WTC11 (cell line): ENCODE data around the gene KDM3B. TPM values are rescaled to one million over a fixed set of nuclear protein-coding genes. Genes with fewer than 3 reads are reported as not detected.

Source experiments
- ATAC-seq: fragments of 200-7000 bp; cut with Tn5 transposase; 2 replicates; pipeline ENCODE4 v1.10.0; 2021; ENCODE audit warnings: mild to moderate bottlenecking, moderate library complexity
- CTCF ChIA-PET: fragments of 300-600 bp; sonication (Branson Sonifier 250); formaldehyde crosslinking; loops from one replicate; lab custom pipeline; 2021; ENCODE audit warnings: antibody characterized with exemption; lab: Charles Lee
- POLR2A ChIA-PET: fragments of 350-600 bp; sonication (Branson Sonifier 250); formaldehyde crosslinking; loops from one replicate; lab custom pipeline; 2021; ENCODE audit warnings: antibody characterized with exemption; lab: Charles Lee
- DNase-seq: peaks from one replicate; pipeline ENCODE4 v3.0.0; 2021; ENCODE audit warnings: low spot score
- H3K27ac Mint-ChIP-seq: 2 replicates; pipeline ENCODE4 v1.8.0; 2021; ENCODE audit warnings: mixed read lengths
- H3K27me3 Mint-ChIP-seq: 2 replicates; pipeline ENCODE4 v1.8.0; 2021; ENCODE audit warnings: low read depth, mild to moderate bottlenecking, moderate library complexity, mixed read lengths
- H3K36me3 Mint-ChIP-seq: 2 replicates; pipeline ENCODE4 v1.8.0; 2021; ENCODE audit warnings: mixed read lengths
- H3K4me1 Mint-ChIP-seq: 2 replicates; pipeline ENCODE4 v1.8.0; 2022; ENCODE audit warnings: mixed read lengths
- H3K4me3 Mint-ChIP-seq: 2 replicates; pipeline ENCODE4 v1.8.0; 2021; ENCODE audit warnings: mild to moderate bottlenecking, moderate library complexity, mixed read lengths
- H3K9me3 Mint-ChIP-seq: 2 replicates; pipeline ENCODE4 v1.8.0; 2021; ENCODE audit warnings: mixed read lengths
- ATF1 ChIP-seq: sonication (generic); formaldehyde crosslinking; IDR thresholded peaks from 2 replicates; pipeline ENCODE4 v1.8.1; 2023; ENCODE audit warnings: mild to moderate bottlenecking, moderate library complexity, missing genetic modification reagents
- CREM ChIP-seq: sonication (generic); formaldehyde crosslinking; IDR thresholded peaks from 2 replicates; pipeline ENCODE4 v1.8.1; 2022; ENCODE audit warnings: mild to moderate bottlenecking, missing genetic modification reagents, moderate library complexity
- ETV6 ChIP-seq: sonication (generic); formaldehyde crosslinking; IDR thresholded peaks from 2 replicates; pipeline ENCODE4 v1.8.1; 2022; ENCODE audit warnings: mild to moderate bottlenecking, missing genetic modification reagents
- GTF2I ChIP-seq: fragments of 250-450 bp; sonication (Bioruptor Pico); conservative IDR thresholded peaks from 2 replicates; pipeline ENCODE4 v1.4.0; 2021; ENCODE audit warnings: mild to moderate bottlenecking
- JAZF1 ChIP-seq: fragments of 250-450 bp; sonication (Bioruptor Pico); IDR thresholded peaks from 2 replicates; pipeline ENCODE4 v1.9.0; 2021; ENCODE audit warnings: moderate library complexity, mild to moderate bottlenecking, inconsistent platforms
- KAT7 ChIP-seq: sonication (generic); formaldehyde crosslinking; IDR thresholded peaks from 2 replicates; pipeline ENCODE4 v1.8.1; 2023; ENCODE audit warnings: missing genetic modification reagents, mild to moderate bottlenecking, borderline replicate concordance
- MXD4 ChIP-seq: fragments of 250-450 bp; sonication (Bioruptor Pico); IDR thresholded peaks from 2 replicates; pipeline ENCODE4 v1.8.0; 2021; ENCODE audit warnings: mild to moderate bottlenecking, moderate library complexity, borderline replicate concordance
- RELA ChIP-seq: sonication (generic); formaldehyde crosslinking; IDR thresholded peaks from 2 replicates; pipeline ENCODE4 v1.8.1; 2022; ENCODE audit warnings: missing genetic modification reagents, mild to moderate bottlenecking, borderline replicate concordance
- RORB ChIP-seq: fragments of 250-450 bp; sonication (Bioruptor Pico); IDR thresholded peaks from 2 replicates; pipeline ENCODE4 v1.9.0; 2021; ENCODE audit warnings: mild to moderate bottlenecking
- SMAD3 ChIP-seq: sonication (generic); formaldehyde crosslinking; IDR thresholded peaks from 2 replicates; pipeline ENCODE4 v1.8.0; 2022; ENCODE audit warnings: missing genetic modification reagents, mild to moderate bottlenecking, borderline replicate concordance
- SOX15 ChIP-seq: fragments of 250-450 bp; sonication (Bioruptor Pico); IDR thresholded peaks from 2 replicates; pipeline ENCODE4 v1.9.0; 2021; ENCODE audit warnings: mild to moderate bottlenecking
- TEAD4 ChIP-seq: sonication (generic); formaldehyde crosslinking; IDR thresholded peaks from 2 replicates; pipeline ENCODE4 v1.8.0; 2022; ENCODE audit warnings: mild to moderate bottlenecking, missing genetic modification reagents
- TP53 ChIP-seq: sonication (generic); formaldehyde crosslinking; IDR thresholded peaks from 2 replicates; pipeline ENCODE4 v1.8.1; 2023; ENCODE audit warnings: mild to moderate bottlenecking, missing genetic modification reagents
- ZBTB21 ChIP-seq: sonication (generic); formaldehyde crosslinking; IDR thresholded peaks from 2 replicates; pipeline ENCODE4 v1.8.1; 2023; ENCODE audit warnings: mild to moderate bottlenecking, missing genetic modification reagents, borderline replicate concordance
- ZNF232 ChIP-seq: sonication (generic); formaldehyde crosslinking; IDR thresholded peaks from 2 replicates; pipeline ENCODE4 v1.8.0; 2022; ENCODE audit warnings: mild to moderate bottlenecking, missing genetic modification reagents
- total RNA-seq: library from RNA; stranded (reverse); gene quantifications from 3 replicates; pipeline ENCODE4 v1.2.3, GENCODE V29; 2021
- TF ChIP-seq, protein P1 (sequence below): sonication (generic); formaldehyde crosslinking; IDR thresholded peaks from 2 replicates; pipeline ENCODE4 v1.8.1; 2023; ENCODE audit warnings: mild to moderate bottlenecking, missing genetic modification reagents
- TF ChIP-seq, protein P2 (sequence below): fragments of 250-450 bp; sonication (Bioruptor Pico); IDR thresholded peaks from 2 replicates; pipeline ENCODE4 v1.9.0; 2021; ENCODE audit warnings: mild to moderate bottlenecking, borderline replicate concordance
- TF ChIP-seq, protein P3 (sequence below): sonication (generic); formaldehyde crosslinking; IDR thresholded peaks from 2 replicates; pipeline ENCODE4 v1.8.0; 2022; ENCODE audit warnings: mild to moderate bottlenecking, missing genetic modification reagents

Gene KDM3B
- total RNA-seq, 1 experiment from 2014 or later, result 87.9 TPM

GRCh38 chr5:138454121-138454520, 101.6 kb downstream of the KDM3B start:
- no peaks in the 10 kb centered on the region for H3K9me3 Mint-ChIP-seq
- ATAC-seq, result no peak
- POLR2A ChIA-PET, result no interaction called here
- no peaks in the 10 kb centered on the region; the same call in 1 of the 2 replicates for H3K27me3 Mint-ChIP-seq
- DNase-seq, result no peak
- H3K4me1 Mint-ChIP-seq, result peaks cover 30% of the 10 kb centered on the region
- H3K4me3 Mint-ChIP-seq, result no peak overlapping the region
- no peak for TF ChIP-seq TEAD4 (CRISPR knock-in tag)
- TF ChIP-seq, protein P1, sequence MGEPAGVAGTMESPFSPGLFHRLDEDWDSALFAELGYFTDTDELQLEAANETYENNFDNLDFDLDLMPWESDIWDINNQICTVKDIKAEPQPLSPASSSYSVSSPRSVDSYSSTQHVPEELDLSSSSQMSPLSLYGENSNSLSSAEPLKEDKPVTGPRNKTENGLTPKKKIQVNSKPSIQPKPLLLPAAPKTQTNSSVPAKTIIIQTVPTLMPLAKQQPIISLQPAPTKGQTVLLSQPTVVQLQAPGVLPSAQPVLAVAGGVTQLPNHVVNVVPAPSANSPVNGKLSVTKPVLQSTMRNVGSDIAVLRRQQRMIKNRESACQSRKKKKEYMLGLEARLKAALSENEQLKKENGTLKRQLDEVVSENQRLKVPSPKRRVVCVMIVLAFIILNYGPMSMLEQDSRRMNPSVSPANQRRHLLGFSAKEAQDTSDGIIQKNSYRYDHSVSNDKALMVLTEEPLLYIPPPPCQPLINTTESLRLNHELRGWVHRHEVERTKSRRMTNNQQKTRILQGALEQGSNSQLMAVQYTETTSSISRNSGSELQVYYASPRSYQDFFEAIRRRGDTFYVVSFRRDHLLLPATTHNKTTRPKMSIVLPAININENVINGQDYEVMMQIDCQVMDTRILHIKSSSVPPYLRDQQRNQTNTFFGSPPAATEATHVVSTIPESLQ (CRISPR knock-in tag), result no peak
- CTCF ChIA-PET, result interaction anchor here (0.6 to 13.9 kb wide), 4 partner anchors 10 to 241 kb away, joined by 3 to 254 read pairs (median 14); partner anchors contain the start of genes CDC23 and EGR1
- H3K27ac Mint-ChIP-seq, result no peak overlapping the region
- no peaks in the 10 kb centered on the region for H3K36me3 Mint-ChIP-seq

- Mint-ChIP-seq H3K36me3 (no peaks in the 10 kb centered on the region), H3K27ac (no peak overlapping the region), H3K9me3 (no peaks in the 10 kb centered on the region), H3K4me1 (peaks cover 23% of the 10 kb centered on the region), H3K4me3 (no peak overlapping the region), H3K27me3 (no peaks in the 10 kb centered on the region; the same call in 1 of the 2 replicates)
- CTCF ChIA-PET, result interaction anchor here (0.5 to 13.9 kb wide), 9 partner anchors 9 to 248 kb away, joined by 3 to 254 read pairs (median 4); partner anchors contain the start of genes CDC23, EGR1 and REEP2
- POLR2A ChIA-PET, result interaction anchor here (0.6 to 1.1 kb wide), 3 partner anchors 16 to 133 kb away, joined by 3 to 6 read pairs (median 4); partner anchors contain the start of gene ETF1
- TF ChIP-seq ETV6, result no peak
- DNase-seq (no peak), ATAC-seq (no peak)
These were observed 102.9 kb downstream of the KDM3B start for GRCh38 chr5:138455232-138455930.

DNA sequence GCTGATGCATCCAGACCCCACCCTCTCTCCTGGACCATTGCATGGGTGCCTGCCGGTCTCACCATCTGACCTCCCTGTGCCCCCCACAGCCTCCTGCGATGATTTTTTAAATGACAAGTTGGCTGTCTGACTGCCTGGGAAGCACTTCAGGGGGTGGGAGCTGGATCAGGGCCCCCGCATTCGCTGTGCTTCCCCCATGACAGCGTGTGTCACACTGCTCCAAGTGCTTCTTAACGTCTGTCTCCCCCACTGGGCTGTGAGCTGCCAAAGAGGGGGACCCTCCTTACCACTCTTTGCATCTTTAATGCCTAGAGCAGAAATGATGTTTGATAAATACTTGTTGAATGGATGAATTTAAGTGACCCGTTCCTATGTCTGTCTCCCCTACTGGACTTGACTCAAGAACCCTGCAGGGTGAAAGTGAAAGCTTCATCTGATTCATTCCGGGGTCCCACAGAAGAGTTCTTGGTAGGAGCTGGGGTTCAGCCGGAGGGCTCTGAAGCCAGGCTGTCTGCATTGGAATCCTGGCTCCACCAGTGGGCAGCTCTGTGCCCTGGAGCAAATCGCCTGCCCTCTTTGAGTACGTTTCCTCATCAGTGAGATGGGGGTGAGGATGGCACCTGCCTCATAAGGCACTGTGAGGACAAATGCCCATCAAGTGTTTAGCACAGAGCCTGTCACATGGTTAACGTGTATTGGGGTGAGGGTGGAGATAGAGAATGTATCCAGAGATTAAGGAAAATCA, 105.2 kb downstream of the KDM3B start:
- Mint-ChIP-seq H3K4me1 (peaks cover 27% of the 10 kb centered on the region), H3K27me3 (no peaks in the 10 kb centered on the region; the same call in 1 of the 2 replicates), H3K36me3 (no peaks in the 10 kb centered on the region), H3K27ac (no peak overlapping the region)
- TF ChIP-seq RORB (CRISPR knock-in tag) (no peak), ZNF232 (no peak), GTF2I (CRISPR knock-in tag) (no peak), CREM (CRISPR knock-in tag) (no peak), JAZF1 (CRISPR knock-in tag) (no peak), TP53 (CRISPR knock-in tag) (no peak), ATF1 (CRISPR knock-in tag) (no peak)
- TF ChIP-seq, protein P2, sequence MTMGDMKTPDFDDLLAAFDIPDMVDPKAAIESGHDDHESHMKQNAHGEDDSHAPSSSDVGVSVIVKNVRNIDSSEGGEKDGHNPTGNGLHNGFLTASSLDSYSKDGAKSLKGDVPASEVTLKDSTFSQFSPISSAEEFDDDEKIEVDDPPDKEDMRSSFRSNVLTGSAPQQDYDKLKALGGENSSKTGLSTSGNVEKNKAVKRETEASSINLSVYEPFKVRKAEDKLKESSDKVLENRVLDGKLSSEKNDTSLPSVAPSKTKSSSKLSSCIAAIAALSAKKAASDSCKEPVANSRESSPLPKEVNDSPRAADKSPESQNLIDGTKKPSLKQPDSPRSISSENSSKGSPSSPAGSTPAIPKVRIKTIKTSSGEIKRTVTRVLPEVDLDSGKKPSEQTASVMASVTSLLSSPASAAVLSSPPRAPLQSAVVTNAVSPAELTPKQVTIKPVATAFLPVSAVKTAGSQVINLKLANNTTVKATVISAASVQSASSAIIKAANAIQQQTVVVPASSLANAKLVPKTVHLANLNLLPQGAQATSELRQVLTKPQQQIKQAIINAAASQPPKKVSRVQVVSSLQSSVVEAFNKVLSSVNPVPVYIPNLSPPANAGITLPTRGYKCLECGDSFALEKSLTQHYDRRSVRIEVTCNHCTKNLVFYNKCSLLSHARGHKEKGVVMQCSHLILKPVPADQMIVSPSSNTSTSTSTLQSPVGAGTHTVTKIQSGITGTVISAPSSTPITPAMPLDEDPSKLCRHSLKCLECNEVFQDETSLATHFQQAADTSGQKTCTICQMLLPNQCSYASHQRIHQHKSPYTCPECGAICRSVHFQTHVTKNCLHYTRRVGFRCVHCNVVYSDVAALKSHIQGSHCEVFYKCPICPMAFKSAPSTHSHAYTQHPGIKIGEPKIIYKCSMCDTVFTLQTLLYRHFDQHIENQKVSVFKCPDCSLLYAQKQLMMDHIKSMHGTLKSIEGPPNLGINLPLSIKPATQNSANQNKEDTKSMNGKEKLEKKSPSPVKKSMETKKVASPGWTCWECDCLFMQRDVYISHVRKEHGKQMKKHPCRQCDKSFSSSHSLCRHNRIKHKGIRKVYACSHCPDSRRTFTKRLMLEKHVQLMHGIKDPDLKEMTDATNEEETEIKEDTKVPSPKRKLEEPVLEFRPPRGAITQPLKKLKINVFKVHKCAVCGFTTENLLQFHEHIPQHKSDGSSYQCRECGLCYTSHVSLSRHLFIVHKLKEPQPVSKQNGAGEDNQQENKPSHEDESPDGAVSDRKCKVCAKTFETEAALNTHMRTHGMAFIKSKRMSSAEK, result no peak
- TF ChIP-seq, all 79 proteins: peak for 0
- ATAC-seq (no peak), DNase-seq (no peak)
- POLR2A ChIA-PET, result no interaction called here
- Mint-ChIP-seq H3K9me3 (no peaks in the 10 kb centered on the region), H3K4me3 (no peak overlapping the region)
- CTCF ChIA-PET, result interaction anchor here (0.9 to 13.9 kb wide), 3 partner anchors 8 to 105 kb away, joined by 3 to 254 read pairs (median 106); partner anchors contain the start of gene KDM3B

DNA sequence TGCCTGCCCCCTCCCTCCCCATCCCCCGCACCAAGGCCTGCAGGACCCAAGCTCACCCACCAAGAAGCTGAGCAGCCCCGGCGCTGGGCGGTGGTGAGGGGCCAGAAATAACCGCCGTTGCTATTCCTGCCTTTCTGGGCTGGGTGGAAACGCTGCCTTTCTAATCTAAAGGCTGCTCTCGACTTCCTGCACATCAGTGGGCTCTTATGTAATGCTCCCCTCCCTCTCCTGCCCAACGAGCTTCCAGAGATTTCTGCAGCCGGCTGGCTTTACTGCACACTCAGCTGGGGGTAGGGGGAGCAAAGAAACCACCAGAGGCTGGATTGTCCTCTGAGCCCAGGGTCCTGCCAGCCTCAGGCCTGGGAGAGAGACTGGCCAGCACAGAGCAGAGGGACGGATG, 105.9 kb downstream of the KDM3B start:
- Mint-ChIP-seq H3K4me3 (no peak overlapping the region), H3K4me1 (peaks cover 27% of the 10 kb centered on the region), H3K9me3 (no peaks in the 10 kb centered on the region), H3K36me3 (no peaks in the 10 kb centered on the region), H3K27me3 (no peaks in the 10 kb centered on the region; the same call in 1 of the 2 replicates), H3K27ac (no peak overlapping the region)
- ChIA-PET POLR2A (no interaction called here), CTCF (interaction anchor here (0.9 to 13.9 kb wide), 3 partner anchors 8 to 106 kb away, joined by 3 to 254 read pairs (median 106); partner anchors contain the start of gene KDM3B)
- DNase-seq, result no peak
- no peak for ATAC-seq
- TF ChIP-seq RELA (CRISPR knock-in tag) (no peak), ZBTB21 (CRISPR knock-in tag) (no peak), SMAD3 (no peak), KAT7 (CRISPR knock-in tag) (no peak), MXD4 (no peak), SOX15 (CRISPR knock-in tag) (no peak), GTF2I (CRISPR knock-in tag) (no peak)
- TF ChIP-seq, protein P3, sequence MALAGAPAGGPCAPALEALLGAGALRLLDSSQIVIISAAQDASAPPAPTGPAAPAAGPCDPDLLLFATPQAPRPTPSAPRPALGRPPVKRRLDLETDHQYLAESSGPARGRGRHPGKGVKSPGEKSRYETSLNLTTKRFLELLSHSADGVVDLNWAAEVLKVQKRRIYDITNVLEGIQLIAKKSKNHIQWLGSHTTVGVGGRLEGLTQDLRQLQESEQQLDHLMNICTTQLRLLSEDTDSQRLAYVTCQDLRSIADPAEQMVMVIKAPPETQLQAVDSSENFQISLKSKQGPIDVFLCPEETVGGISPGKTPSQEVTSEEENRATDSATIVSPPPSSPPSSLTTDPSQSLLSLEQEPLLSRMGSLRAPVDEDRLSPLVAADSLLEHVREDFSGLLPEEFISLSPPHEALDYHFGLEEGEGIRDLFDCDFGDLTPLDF (CRISPR knock-in tag), result no peak
